Heart left ventricle (tissue), 13 donors: Measurements from ENCODE around the gene CCDC3.

Experiments
- POLR2A ChIP-seq, 2 donors: fragments of 450-650 bp; IDR thresholded peaks; one replicate each; pipeline ENCODE4 v1.6.1; 2017; ENCODE audit warnings: antibody characterized with exemption in 2 of 2, mild to moderate bottlenecking in 2 of 2, moderate library complexity in 2 of 2
- TF ChIP-seq, protein P1 (sequence below), 12 donors: fragments of 200-600 bp; sonication (generic) in 4 of 12; IDR thresholded peaks; one replicate each; pipeline versions ENCODE4 v1.5.0 to v1.8.0; 2018 to 2022; ENCODE audit warnings: antibody characterized with exemption in 12 of 12, mild to moderate bottlenecking in 5 of 12
- donor health status: ischemic (EF 13 %, LVEDD 7.1; RV severe dilation, severe dysfunction).
- donor health status: DM: no; HTN: yes; CAD: no.
- donor health status: DM: no; HTN: no; CAD: no.
- donor health status: ischemic (EF 25% LVEDD 6.9; RV normal size, moderate dysfunction).
- donor health status: ischemic (EF 25% LVEDD 5.7; RV mildly dilated, moderate dysfunction).
- donor health status: ischemic (EF 35%, LVEDD 5.7; RV mildly dilated, moderate dysfunction).
- donor health status: nonischemic (EF 11% LVEDD 7.7; RV severe dilation, severe dysfunction).
- donor health status: DM: yes; HTN: yes; CAD: no.
- donor health status: PGD.
- donor health status: ischemic (EF 29% LVEDD 5.4; RV normal size, mild dysfunction).
- donor health status: nonischemic (EF 23%, LVEDD 6.1; RV moderate dilation, normal function).

DNA sequence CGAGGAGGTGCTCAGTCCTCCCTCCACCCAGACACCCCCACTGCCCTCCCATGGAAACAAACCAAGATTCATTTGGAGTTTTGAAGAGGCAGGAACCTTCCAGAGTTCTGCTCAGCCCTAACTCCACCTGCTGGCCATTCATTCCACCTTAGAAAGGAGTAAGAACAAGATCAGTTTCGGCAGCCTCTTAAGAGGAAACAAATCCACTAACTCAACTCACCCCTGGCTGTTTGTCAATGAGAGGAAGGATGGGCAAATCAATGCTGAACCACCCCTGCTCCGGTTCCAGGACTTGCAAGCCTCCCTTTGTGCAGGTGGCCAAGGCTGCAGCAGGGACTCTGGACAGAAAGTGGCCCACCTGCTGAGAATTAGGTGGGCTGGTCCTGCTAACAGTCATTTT, 26.2 kb downstream of the CCDC3 start:
- TF ChIP-seq POLR2A (IDR thresholded peaks at IDR 0.05) = no peak
- TF ChIP-seq, protein P1, sequence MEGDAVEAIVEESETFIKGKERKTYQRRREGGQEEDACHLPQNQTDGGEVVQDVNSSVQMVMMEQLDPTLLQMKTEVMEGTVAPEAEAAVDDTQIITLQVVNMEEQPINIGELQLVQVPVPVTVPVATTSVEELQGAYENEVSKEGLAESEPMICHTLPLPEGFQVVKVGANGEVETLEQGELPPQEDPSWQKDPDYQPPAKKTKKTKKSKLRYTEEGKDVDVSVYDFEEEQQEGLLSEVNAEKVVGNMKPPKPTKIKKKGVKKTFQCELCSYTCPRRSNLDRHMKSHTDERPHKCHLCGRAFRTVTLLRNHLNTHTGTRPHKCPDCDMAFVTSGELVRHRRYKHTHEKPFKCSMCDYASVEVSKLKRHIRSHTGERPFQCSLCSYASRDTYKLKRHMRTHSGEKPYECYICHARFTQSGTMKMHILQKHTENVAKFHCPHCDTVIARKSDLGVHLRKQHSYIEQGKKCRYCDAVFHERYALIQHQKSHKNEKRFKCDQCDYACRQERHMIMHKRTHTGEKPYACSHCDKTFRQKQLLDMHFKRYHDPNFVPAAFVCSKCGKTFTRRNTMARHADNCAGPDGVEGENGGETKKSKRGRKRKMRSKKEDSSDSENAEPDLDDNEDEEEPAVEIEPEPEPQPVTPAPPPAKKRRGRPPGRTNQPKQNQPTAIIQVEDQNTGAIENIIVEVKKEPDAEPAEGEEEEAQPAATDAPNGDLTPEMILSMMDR (IDR thresholded peaks at IDR 0.05) = peak in 1 of 12 donors; percentile 5
